Activated CD4-positive, alpha-beta T cell treated with anti-CD3 and anti-CD28 coated beads for 24 hours (primary cell): ENCODE data around the gene SULF2.

ENCODE experiments used
- DNase-seq, 2 donors: peaks; one replicate each; pipeline ENCODE4 v3.0.0-alpha.2; 2020; ENCODE audit warnings: low read depth in 2 of 2

SULF2 gene

GRCh38 chr20:47669152-47669425 is 116.2 kb downstream of the SULF2 start:
- DNase-seq = no peak

- no peak for DNase-seq
Measured at GRCh38 chr20:47668313-47669151, 116.7 kb downstream of the SULF2 start.

- no peak for DNase-seq
Measured at GRCh38 chr20:47667531-47668312, 117.6 kb downstream of the SULF2 start.

GRCh38 chr20:47667086-47667485 is 118.2 kb downstream of the SULF2 start:
- no peak for DNase-seq

- no peak for DNase-seq
Measured at GRCh38 chr20:47666304-47666703, 119.0 kb downstream of the SULF2 start.

GRCh38 chr20:47665221-47665991 is 119.9 kb downstream of the SULF2 start:
- DNase-seq = no peak

- no peak for DNase-seq
Measured at GRCh38 chr20:47664744-47665143, 120.5 kb downstream of the SULF2 start.

GRCh38 chr20:47664068-47664437 is 121.2 kb downstream of the SULF2 start:
- no peak for DNase-seq

GRCh38 chr20:47663354-47664067 is 121.8 kb downstream of the SULF2 start:
- peak; percentile 51 to 62 for DNase-seq

GRCh38 chr20:47662483-47663353 is 122.6 kb downstream of the SULF2 start:
- DNase-seq = no peak

- DNase-seq = no peak
Measured at GRCh38 chr20:47661714-47662113, 123.6 kb downstream of the SULF2 start.

GRCh38 chr20:47660983-47661700 is 124.1 kb downstream of the SULF2 start:
- no peak for DNase-seq

GRCh38 chr20:47660602-47660905 is 124.7 kb downstream of the SULF2 start:
- DNase-seq = no peak

GRCh38 chr20:47659904-47660601 is 125.2 kb downstream of the SULF2 start:
- no peak for DNase-seq

- DNase-seq = no peak
Measured at GRCh38 chr20:47656318-47656717, 129.0 kb downstream of the SULF2 start.

GRCh38 chr20:47655635-47656034 is 129.6 kb downstream of the SULF2 start:
- no peak for DNase-seq

- no peak for DNase-seq
Measured at GRCh38 chr20:47654370-47654769, 130.9 kb downstream of the SULF2 start.

GRCh38 chr20:47653869-47654268 is 131.4 kb downstream of the SULF2 start:
- no peak for DNase-seq

GRCh38 chr20:47652794-47653193 is 132.5 kb downstream of the SULF2 start:
- no peak for DNase-seq

- no peak for DNase-seq
Measured at GRCh38 chr20:47652301-47652700, 133.0 kb downstream of the SULF2 start.
